Measurements from ENCODE around the gene AZI2. TPM values are rescaled to one million over a fixed set of nuclear protein-coding genes. Genes with fewer than 3 reads are reported as not detected.
A peak's percentile ranks its signal among the peaks of the same experiment; 100 is the strongest.

The AZI2 gene
- total and polyA plus RNA-seq, 9 of the 15 experiments (the other 6 are each of a cell fraction or from before 2014, with no cell fraction given) = 28.5 to 96.3 (median 70.2) TPM

- TF ChIP-seq, protein P1, sequence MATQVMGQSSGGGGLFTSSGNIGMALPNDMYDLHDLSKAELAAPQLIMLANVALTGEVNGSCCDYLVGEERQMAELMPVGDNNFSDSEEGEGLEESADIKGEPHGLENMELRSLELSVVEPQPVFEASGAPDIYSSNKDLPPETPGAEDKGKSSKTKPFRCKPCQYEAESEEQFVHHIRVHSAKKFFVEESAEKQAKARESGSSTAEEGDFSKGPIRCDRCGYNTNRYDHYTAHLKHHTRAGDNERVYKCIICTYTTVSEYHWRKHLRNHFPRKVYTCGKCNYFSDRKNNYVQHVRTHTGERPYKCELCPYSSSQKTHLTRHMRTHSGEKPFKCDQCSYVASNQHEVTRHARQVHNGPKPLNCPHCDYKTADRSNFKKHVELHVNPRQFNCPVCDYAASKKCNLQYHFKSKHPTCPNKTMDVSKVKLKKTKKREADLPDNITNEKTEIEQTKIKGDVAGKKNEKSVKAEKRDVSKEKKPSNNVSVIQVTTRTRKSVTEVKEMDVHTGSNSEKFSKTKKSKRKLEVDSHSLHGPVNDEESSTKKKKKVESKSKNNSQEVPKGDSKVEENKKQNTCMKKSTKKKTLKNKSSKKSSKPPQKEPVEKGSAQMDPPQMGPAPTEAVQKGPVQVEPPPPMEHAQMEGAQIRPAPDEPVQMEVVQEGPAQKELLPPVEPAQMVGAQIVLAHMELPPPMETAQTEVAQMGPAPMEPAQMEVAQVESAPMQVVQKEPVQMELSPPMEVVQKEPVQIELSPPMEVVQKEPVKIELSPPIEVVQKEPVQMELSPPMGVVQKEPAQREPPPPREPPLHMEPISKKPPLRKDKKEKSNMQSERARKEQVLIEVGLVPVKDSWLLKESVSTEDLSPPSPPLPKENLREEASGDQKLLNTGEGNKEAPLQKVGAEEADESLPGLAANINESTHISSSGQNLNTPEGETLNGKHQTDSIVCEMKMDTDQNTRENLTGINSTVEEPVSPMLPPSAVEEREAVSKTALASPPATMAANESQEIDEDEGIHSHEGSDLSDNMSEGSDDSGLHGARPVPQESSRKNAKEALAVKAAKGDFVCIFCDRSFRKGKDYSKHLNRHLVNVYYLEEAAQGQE (IDR thresholded peaks at IDR 0.05; ENCODE audit: borderline replicate concordance) = 0 out of 2 replicates have a peak, but pooled peaks have one; percentile 7
- TF ChIP-seq, protein P1 (CRISPR knock-in tag; IDR thresholded peaks at IDR 0.05; ENCODE audit: low read depth) = no peak
- TF ChIP-seq BHLHE40 (IDR thresholded peaks at IDR 0.05; ENCODE audit: low read length) (no peak), CTCF (IDR thresholded peaks at IDR 0.05 in 2 of 3, conservative IDR thresholded peaks at IDR 0.05 in 1 of 3; ENCODE audit: insufficient read depth in 2 of 3, low read depth in 1 of 3, low read length in 3 of 3) (peak; percentile 23 to 64 (median 27); a peak in 3 of 6 replicates), ZNF3 (CRISPR knock-in tag; IDR thresholded peaks at IDR 0.05) (no peak), SMC3 (conservative IDR thresholded peaks at IDR 0.05; ENCODE audit: insufficient read depth, low read depth, low read length) (0 out of 2 replicates have a peak, but pooled peaks have one; percentile 30), RAD21 (CRISPR knock-in tag; conservative IDR thresholded peaks at IDR 0.05 in 1 of 2, IDR thresholded peaks at IDR 0.05 in 1 of 2) (peak; percentile 35 to 61), BRF1 (IDR thresholded peaks at IDR 0.05; ENCODE audit: borderline replicate concordance, extremely low read depth, insufficient read length) (no peak), SMAD3 (CRISPR knock-in tag; conservative IDR thresholded peaks at IDR 0.05) (no peak), ARID3A (IDR thresholded peaks at IDR 0.05; ENCODE audit: borderline replicate concordance, low read depth, low read length) (peak; percentile 80; the same call in 1 of the 2 replicates), FOXK2 (conservative IDR thresholded peaks at IDR 0.05 in 1 of 2, IDR thresholded peaks at IDR 0.05 in 1 of 2; ENCODE audit: low read depth in 2 of 2) (no peak), FOXO4 (CRISPR knock-in tag; IDR thresholded peaks at IDR 0.05) (no peak)
Observed at GRCh38 chr3:28286595-28286994, 62.0 kb downstream of the AZI2 start (continued).

All from K562 (cell line).